GM03348 (cell line): ENCODE measurements around the gene TIGD1.
"Not testable (repeated sequence)": the region's sequence is repeated elsewhere in the genome, so short reads cannot be mapped to it uniquely, and the experiment has no call there.

ENCODE experiments used
- DNase-seq: peaks from one replicate; pipeline ENCODE4 v3.0.0; 2012; ENCODE audit warnings: low spot score

Gene TIGD1

GRCh38 chr2:232539298-232540231, 10.8 kb downstream of the TIGD1 start, which contains the start of gene CHRNG:
CHRNG (plus strand) TSS chr2:232539692; CDS start chr2:232539748, 56 bp downstream.
- DNase-seq = no peak

GRCh38 chr2:232538671-232539070, 11.7 kb downstream of the TIGD1 start:
- DNase-seq = no peak

- no peak for DNase-seq
Measured at GRCh38 chr2:232537499-232537898, 12.9 kb downstream of the TIGD1 start.

GRCh38 chr2:232537079-232537478, 13.3 kb downstream of the TIGD1 start:
- DNase-seq = no peak

- no peak for DNase-seq
Measured at GRCh38 chr2:232535761-232536530, 14.4 kb downstream of the TIGD1 start.

GRCh38 chr2:232534940-232535651, 15.3 kb downstream of the TIGD1 start:
- no peak for DNase-seq

GRCh38 chr2:232533944-232534710, 16.2 kb downstream of the TIGD1 start:
- no peak for DNase-seq

- DNase-seq = not testable (repeated sequence)
Measured at GRCh38 chr2:232532821-232533220, 17.5 kb downstream of the TIGD1 start.

GRCh38 chr2:232532419-232532818, 17.9 kb downstream of the TIGD1 start:
- DNase-seq = no peak

- DNase-seq = no peak
Measured at GRCh38 chr2:232530626-232531260, 19.6 kb downstream of the TIGD1 start.

- no peak for DNase-seq
Measured at GRCh38 chr2:232529806-232530547, 20.4 kb downstream of the TIGD1 start.

- DNase-seq = peak; percentile 56
Measured at GRCh38 chr2:232528746-232529460, 21.5 kb downstream of the TIGD1 start.

- DNase-seq = no peak
Measured at GRCh38 chr2:232527905-232528470, 22.4 kb downstream of the TIGD1 start.

GRCh38 chr2:232526372-232526941, 23.9 kb downstream of the TIGD1 start:
- DNase-seq = no peak

- peak; percentile 53 for DNase-seq
Measured at GRCh38 chr2:232525791-232526371, 24.5 kb downstream of the TIGD1 start, which contains the start of gene CHRND. CHRND (plus strand) TSS chr2:232526160; CDS start chr2:232526216, 56 bp downstream.

GRCh38 chr2:232525199-232525598, 25.2 kb downstream of the TIGD1 start:
- DNase-seq = no peak

- DNase-seq = no peak
Measured at GRCh38 chr2:232524771-232525170, 25.6 kb downstream of the TIGD1 start.
